ENCODE data around the gene EGFR.

DNA sequence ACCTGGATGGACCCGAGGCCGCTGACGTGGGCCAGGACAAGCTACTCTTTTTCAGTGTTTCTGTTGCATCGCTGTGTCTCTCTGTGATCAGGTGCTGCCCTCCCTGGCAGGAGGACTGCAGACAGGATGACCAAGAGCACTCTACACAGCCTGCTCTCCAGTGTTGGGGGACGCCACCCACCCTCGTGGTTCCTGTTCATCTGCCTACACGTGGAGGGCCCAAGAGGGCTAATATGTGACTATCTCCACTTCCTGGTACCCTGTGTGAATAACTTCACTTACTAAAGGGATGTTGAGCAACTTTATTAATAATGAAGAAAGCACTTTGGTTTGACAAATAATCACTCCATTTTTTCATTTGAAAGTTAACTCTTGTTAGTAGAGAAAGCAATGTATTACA is 101.3 kb downstream of the EGFR start:
- TF ChIP-seq, protein P1, sequence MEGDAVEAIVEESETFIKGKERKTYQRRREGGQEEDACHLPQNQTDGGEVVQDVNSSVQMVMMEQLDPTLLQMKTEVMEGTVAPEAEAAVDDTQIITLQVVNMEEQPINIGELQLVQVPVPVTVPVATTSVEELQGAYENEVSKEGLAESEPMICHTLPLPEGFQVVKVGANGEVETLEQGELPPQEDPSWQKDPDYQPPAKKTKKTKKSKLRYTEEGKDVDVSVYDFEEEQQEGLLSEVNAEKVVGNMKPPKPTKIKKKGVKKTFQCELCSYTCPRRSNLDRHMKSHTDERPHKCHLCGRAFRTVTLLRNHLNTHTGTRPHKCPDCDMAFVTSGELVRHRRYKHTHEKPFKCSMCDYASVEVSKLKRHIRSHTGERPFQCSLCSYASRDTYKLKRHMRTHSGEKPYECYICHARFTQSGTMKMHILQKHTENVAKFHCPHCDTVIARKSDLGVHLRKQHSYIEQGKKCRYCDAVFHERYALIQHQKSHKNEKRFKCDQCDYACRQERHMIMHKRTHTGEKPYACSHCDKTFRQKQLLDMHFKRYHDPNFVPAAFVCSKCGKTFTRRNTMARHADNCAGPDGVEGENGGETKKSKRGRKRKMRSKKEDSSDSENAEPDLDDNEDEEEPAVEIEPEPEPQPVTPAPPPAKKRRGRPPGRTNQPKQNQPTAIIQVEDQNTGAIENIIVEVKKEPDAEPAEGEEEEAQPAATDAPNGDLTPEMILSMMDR (conservative IDR thresholded peaks at IDR 0.05; ENCODE audit: low read depth, low read length): no peak
- TF ChIP-seq EZH2phosphoT487 (IDR thresholded peaks at IDR 0.05; ENCODE audit: borderline replicate concordance, low read length): no peak
- TF ChIP-seq EZH2 (IDR thresholded peaks at IDR 0.05; ENCODE audit: low read length, unreplicated experiment): no peak
